T-helper 2 cell treated with Interferon-gamma antibody and Interleukin-4, amounts not matched to agents 5 μg/mL and 100 μg/mL, for 36 hours (primary cell): ENCODE measurements around the gene PCDHB15.
"Not testable (repeated sequence)": the region's sequence is repeated elsewhere in the genome, so short reads cannot be mapped to it uniquely, and the experiment has no call there.

Source experiments
- DNase-seq: peaks from one replicate; pipeline ENCODE4 v3.0.0; 2021; ENCODE audit warnings: low spot score
- H3K27ac Mint-ChIP-seq: one replicate; pipeline ENCODE4 v1.8.0; 2021; ENCODE audit warnings: mild to moderate bottlenecking, mixed read lengths
- H3K27me3 Mint-ChIP-seq: one replicate; pipeline ENCODE4 v1.8.0; 2021; ENCODE audit warnings: low read depth, mixed read lengths
- H3K36me3 Mint-ChIP-seq: one replicate; pipeline ENCODE4 v1.8.0; 2021; ENCODE audit warnings: low read depth, mixed read lengths
- H3K4me1 Mint-ChIP-seq: one replicate; pipeline ENCODE4 v1.8.0; 2021; ENCODE audit warnings: low read depth, mixed read lengths
- H3K4me3 Mint-ChIP-seq: one replicate; pipeline ENCODE4 v1.8.0; 2022; ENCODE audit warnings: mild to moderate bottlenecking, moderate library complexity, mixed read lengths
- H3K9me3 Mint-ChIP-seq: one replicate; pipeline ENCODE4 v1.8.0; 2021; ENCODE audit warnings: mixed read lengths

PCDHB15 gene

DNA sequence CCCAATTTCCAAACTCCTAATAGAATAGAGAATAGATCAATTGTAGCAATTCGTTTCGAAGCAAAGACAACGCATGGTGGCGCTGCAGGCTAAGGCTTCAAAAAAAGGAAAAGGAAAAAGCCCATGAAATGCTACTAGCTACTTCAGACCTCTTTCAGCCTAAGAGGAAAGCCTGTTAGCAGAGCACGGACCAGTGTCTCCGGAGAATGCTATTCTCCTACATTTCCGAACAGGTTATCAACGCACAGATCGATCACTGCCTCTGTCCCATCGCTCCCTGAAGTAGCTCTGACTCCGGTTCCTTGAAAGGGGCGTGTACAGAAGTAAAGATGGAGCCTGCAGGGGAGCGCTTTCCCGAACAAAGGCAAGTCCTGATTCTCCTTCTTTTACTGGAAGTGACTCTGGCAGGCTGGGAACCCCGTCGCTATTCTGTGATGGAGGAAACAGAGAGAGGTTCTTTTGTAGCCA is at the start of gene PCDHB15:
PCDHB15 (plus strand) TSS at position 146 of the 468 bp plus-strand sequence; CDS start at position 330, 184 bp downstream.
- DNase-seq, result no peak
- H3K4me3 Mint-ChIP-seq, result no peak within 1 kb of the TSS
- H3K9me3 Mint-ChIP-seq, result peaks cover 69% of the 10 kb centered on the region
- H3K27me3 Mint-ChIP-seq, result no peaks in the 10 kb centered on the region
- H3K4me1 Mint-ChIP-seq, result no peaks in the 10 kb centered on the region
- no peaks in the 10 kb centered on the region for H3K36me3 Mint-ChIP-seq
- H3K27ac Mint-ChIP-seq, result no peak within 1 kb of the TSS

- Mint-ChIP-seq H3K4me1 (no peaks in the 10 kb centered on the region), H3K36me3 (peaks cover 4% of the 10 kb centered on the region), H3K9me3 (peaks cover 55% of the 10 kb centered on the region), H3K27me3 (no peaks in the 10 kb centered on the region), H3K27ac (no peak overlapping the region), H3K4me3 (no peak overlapping the region)
- DNase-seq, result no peak
These were observed 48.8 kb upstream of the PCDHB15 start for GRCh38 chr5:141196363-141196762.

- no peaks in the 10 kb centered on the region for H3K27me3 Mint-ChIP-seq
- H3K4me1 Mint-ChIP-seq, result no peaks in the 10 kb centered on the region
- H3K9me3 Mint-ChIP-seq, result peaks cover 48% of the 10 kb centered on the region
- H3K36me3 Mint-ChIP-seq, result no peaks in the 10 kb centered on the region
- H3K4me3 Mint-ChIP-seq, result no peak within 1 kb of the TSS
- H3K27ac Mint-ChIP-seq, result no peak within 1 kb of the TSS
- no peak for DNase-seq
These were observed 45.6 kb upstream of the PCDHB15 start, which contains the start of gene PCDHB11 for GRCh38 chr5:141199359-141200235. PCDHB11 (plus strand) TSS chr5:141199627; CDS start chr5:141199775, 148 bp downstream.

- not testable (repeated sequence) for H3K27me3 Mint-ChIP-seq, H3K27ac Mint-ChIP-seq
These were observed 44.1 kb upstream of the PCDHB15 start for GRCh38 chr5:141201126-141201525.

DNA sequence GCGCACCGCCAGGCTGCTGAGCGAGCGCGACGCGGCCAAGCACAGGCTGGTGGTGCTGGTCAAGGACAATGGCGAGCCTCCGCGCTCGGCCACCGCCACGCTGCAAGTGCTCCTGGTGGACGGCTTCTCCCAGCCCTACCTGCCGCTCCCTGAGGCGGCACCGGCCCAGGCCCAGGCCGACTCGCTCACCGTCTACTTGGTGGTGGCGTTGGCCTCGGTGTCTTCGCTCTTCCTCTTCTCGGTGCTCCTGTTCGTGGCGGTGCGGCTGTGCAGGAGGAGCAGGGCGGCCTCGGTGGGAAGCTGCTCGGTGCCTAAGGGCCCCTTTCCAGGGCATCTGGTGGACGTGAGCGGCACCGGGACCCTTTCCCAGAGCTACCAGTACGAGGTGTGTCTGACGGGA is 43.5 kb upstream of the PCDHB15 start:
- H3K36me3 Mint-ChIP-seq, DNase-seq, H3K4me3 Mint-ChIP-seq, H3K27ac Mint-ChIP-seq, H3K27me3 Mint-ChIP-seq, H3K4me1 Mint-ChIP-seq: not testable (repeated sequence)
- peaks cover 39% of the 10 kb centered on the region for H3K9me3 Mint-ChIP-seq

More at GRCh38 chr5:141201126-141201525, 44.1 kb upstream of the PCDHB15 start:
- not testable (repeated sequence) for H3K4me3 Mint-ChIP-seq, H3K36me3 Mint-ChIP-seq, DNase-seq, H3K4me1 Mint-ChIP-seq
- H3K9me3 Mint-ChIP-seq, result peaks cover 44% of the 10 kb centered on the region

DNA sequence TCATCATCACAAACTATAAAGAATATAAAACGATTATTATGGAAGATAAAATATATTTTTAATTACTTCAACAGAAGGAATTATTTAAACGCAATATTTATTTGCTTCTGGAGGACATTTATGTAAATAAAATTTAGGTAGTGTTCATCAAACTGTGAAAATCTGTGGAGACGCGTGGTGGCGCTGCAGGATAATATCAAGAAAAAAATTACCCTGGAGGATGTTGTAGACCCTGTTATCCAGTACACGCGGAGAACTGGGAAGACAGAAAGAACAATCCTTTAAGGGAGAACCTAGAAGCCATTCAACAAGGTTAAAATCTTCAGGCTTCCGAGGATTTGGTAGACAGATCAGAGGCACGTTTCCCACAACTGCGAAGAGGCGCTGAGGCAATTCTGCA is 36.7 kb upstream of the PCDHB15 start, which contains the start of gene PCDHB12:
PCDHB12 (plus strand) TSS at position 242 of the 400 bp plus-strand sequence. CDS start 189 bp downstream, outside the sequence.
- DNase-seq, result no peak
- no peak within 1 kb of the TSS for H3K4me3 Mint-ChIP-seq
- no peak within 1 kb of the TSS for H3K27ac Mint-ChIP-seq
- H3K4me1 Mint-ChIP-seq, result no peaks in the 10 kb centered on the region
- H3K36me3 Mint-ChIP-seq, result no peaks in the 10 kb centered on the region
- H3K9me3 Mint-ChIP-seq, result peaks cover 12% of the 10 kb centered on the region
- H3K27me3 Mint-ChIP-seq, result no peaks in the 10 kb centered on the region

GRCh38 chr5:141210281-141210680 is 34.9 kb upstream of the PCDHB15 start:
- H3K27me3 Mint-ChIP-seq, H3K36me3 Mint-ChIP-seq, H3K4me1 Mint-ChIP-seq, H3K27ac Mint-ChIP-seq, H3K4me3 Mint-ChIP-seq, DNase-seq: not testable (repeated sequence)
- H3K9me3 Mint-ChIP-seq, result peaks cover 21% of the 10 kb centered on the region

GRCh38 chr5:141210849-141211248 is 34.3 kb upstream of the PCDHB15 start:
- not testable (repeated sequence) for H3K4me3 Mint-ChIP-seq, H3K27me3 Mint-ChIP-seq

DNA sequence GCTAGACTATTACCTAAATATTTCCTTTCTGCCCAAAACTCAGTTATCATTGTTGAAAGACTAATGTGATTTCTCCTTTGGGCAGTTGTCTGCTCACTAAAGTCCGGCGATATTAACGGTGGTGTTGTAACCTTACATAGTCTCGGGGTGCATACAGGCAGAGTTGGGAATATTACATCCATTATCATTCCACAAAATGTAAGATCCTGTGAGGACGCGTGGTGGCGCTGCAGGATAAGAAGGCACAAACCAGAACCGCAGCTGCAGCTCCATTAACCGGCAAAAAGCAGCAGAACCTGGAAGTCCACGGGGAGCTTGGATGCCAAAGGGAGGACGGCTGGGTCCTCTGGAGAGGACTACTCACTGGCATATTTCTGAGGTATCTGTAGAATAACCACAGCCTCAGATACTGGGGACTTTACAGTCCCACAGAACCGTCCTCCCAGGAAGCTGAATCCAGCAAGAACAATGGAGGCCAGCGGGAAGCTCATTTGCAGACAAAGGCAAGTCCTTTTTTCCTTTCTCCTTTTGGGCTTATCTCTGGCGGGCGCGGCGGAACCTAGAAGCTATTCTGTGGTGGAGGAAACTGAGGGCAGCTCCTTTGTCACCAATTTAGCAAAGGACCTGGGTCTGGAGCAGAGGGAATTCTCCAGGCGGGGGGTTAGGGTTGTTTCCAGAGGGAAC is 31.4 kb upstream of the PCDHB15 start, which contains the start of gene PCDHB13:
PCDHB13 (plus strand) TSS at position 264 of the 684 bp plus-strand sequence; CDS start at position 469, 205 bp downstream.
- not testable (repeated sequence) for H3K27ac Mint-ChIP-seq, H3K4me3 Mint-ChIP-seq, H3K36me3 Mint-ChIP-seq, DNase-seq, H3K4me1 Mint-ChIP-seq, H3K27me3 Mint-ChIP-seq
- peaks cover 32% of the 10 kb centered on the region for H3K9me3 Mint-ChIP-seq

More at GRCh38 chr5:141210849-141211248, 34.3 kb upstream of the PCDHB15 start:
- H3K36me3 Mint-ChIP-seq, DNase-seq, H3K4me1 Mint-ChIP-seq, H3K27ac Mint-ChIP-seq: not testable (repeated sequence)
- peaks cover 23% of the 10 kb centered on the region for H3K9me3 Mint-ChIP-seq

DNA sequence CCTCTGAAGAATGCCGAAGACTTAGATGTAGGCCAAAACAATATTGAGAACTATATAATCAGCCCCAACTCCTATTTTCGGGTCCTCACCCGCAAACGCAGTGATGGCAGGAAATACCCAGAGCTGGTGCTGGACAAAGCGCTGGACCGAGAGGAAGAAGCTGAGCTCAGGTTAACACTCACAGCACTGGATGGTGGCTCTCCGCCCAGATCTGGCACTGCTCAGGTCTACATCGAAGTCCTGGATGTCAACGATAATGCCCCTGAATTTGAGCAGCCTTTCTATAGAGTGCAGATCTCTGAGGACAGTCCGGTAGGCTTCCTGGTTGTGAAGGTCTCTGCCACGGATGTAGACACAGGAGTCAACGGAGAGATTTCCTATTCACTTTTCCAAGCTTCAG is 30.6 kb upstream of the PCDHB15 start:
- not testable (repeated sequence) for H3K4me1 Mint-ChIP-seq, DNase-seq, H3K27me3 Mint-ChIP-seq, H3K27ac Mint-ChIP-seq, H3K36me3 Mint-ChIP-seq, H3K4me3 Mint-ChIP-seq
- H3K9me3 Mint-ChIP-seq, result peaks cover 33% of the 10 kb centered on the region

GRCh38 chr5:141215504-141215903 is 29.7 kb upstream of the PCDHB15 start:
- not testable (repeated sequence) for H3K4me3 Mint-ChIP-seq, H3K27ac Mint-ChIP-seq, H3K36me3 Mint-ChIP-seq, H3K27me3 Mint-ChIP-seq, DNase-seq, H3K4me1 Mint-ChIP-seq
- H3K9me3 Mint-ChIP-seq, result peaks cover 34% of the 10 kb centered on the region

GRCh38 chr5:141216035-141216434 is 29.2 kb upstream of the PCDHB15 start:
- H3K36me3 Mint-ChIP-seq, DNase-seq, H3K27ac Mint-ChIP-seq, H3K4me1 Mint-ChIP-seq, H3K27me3 Mint-ChIP-seq, H3K4me3 Mint-ChIP-seq: not testable (repeated sequence)
- peaks cover 34% of the 10 kb centered on the region for H3K9me3 Mint-ChIP-seq

- no peaks in the 10 kb centered on the region for H3K27me3 Mint-ChIP-seq
- H3K36me3 Mint-ChIP-seq, result no peaks in the 10 kb centered on the region
- H3K4me3 Mint-ChIP-seq, result no peak within 1 kb of the TSS
- peaks cover 31% of the 10 kb centered on the region for H3K9me3 Mint-ChIP-seq
- no peaks in the 10 kb centered on the region for H3K4me1 Mint-ChIP-seq
- no peak for DNase-seq
- H3K27ac Mint-ChIP-seq, result no peak within 1 kb of the TSS
These were observed 21.9 kb upstream of the PCDHB15 start, which contains the start of gene PCDHB14 for GRCh38 chr5:141223112-141223783. PCDHB14 (plus strand) TSS chr5:141223343; CDS start chr5:141223506, 163 bp downstream.
